ENCODE measurements around the gene CENPX. TPM values are rescaled to one million over a fixed set of nuclear protein-coding genes. Genes with fewer than 3 reads are reported as not detected.

The CENPX gene
- total and polyA plus RNA-seq, 2 of the 13 experiments (the other 11 are each of a cell fraction or from before 2014, with no cell fraction given), result 92.7 to 170 TPM

DNA sequence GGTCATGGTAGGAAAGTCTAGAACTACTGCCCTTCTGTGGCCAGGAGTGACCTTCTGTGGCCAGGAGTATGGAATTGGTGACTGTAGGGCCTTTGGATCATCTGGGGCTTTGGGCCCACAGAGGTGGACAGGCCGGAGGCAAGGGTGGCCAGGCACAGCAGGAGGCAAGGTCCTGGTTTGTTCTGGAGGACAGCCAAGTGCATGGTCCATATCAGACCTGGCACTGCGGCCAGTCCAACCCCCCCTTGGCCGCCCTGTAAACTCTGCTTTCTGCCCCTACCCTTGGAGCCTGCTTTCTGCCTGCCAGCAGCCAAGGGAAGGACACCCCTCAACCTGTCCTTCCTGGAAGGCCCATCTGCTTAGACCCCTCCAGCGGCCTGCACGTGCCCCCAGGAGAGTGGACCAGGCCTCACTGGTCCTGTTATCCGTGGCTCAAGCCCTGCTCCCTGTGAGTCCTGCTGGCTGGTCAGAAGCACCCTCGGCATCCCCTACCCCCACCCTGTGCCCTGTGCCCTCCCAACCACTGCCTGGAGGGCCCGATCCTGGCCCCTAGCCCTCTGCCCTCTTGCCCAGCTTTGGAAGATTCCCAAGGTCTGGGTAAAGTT is 17.1 kb upstream of the CENPX start (continued):
- TF ChIP-seq CREM (IDR thresholded peaks at IDR 0.05) (no peak), CREM (CRISPR knock-in tag; IDR thresholded peaks at IDR 0.05) (no peak), ZNF136 (CRISPR knock-in tag; IDR thresholded peaks at IDR 0.05; ENCODE audit: low read depth) (no peak), ZNF512B (CRISPR knock-in tag; IDR thresholded peaks at IDR 0.05; ENCODE audit: borderline replicate concordance) (no peak), ZNF549 (CRISPR knock-in tag; IDR thresholded peaks at IDR 0.05) (no peak), HINFP (CRISPR knock-in tag; IDR thresholded peaks at IDR 0.05; ENCODE audit: low read depth) (peak; percentile 65; the same call in 1 of the 2 replicates), ZNF326 (CRISPR knock-in tag; IDR thresholded peaks at IDR 0.05; ENCODE audit: borderline replicate concordance) (no peak), AGO2 (optimal IDR thresholded peaks at IDR 0.05; ENCODE audit: low read depth, low read length) (no peak), MIER2 (CRISPR knock-in tag; IDR thresholded peaks at IDR 0.05) (no peak), ZNF598 (CRISPR knock-in tag; IDR thresholded peaks at IDR 0.05; ENCODE audit: borderline replicate concordance) (no peak), IKZF1 (IDR thresholded peaks at IDR 0.05) (no peak), ZNF276 (CRISPR knock-in tag; IDR thresholded peaks at IDR 0.05; ENCODE audit: low read depth) (no peak), ZKSCAN8 (CRISPR knock-in tag; IDR thresholded peaks at IDR 0.05; ENCODE audit: borderline replicate concordance) (no peak), FOXK1 (CRISPR knock-in tag; IDR thresholded peaks at IDR 0.05; ENCODE audit: borderline replicate concordance, low read depth) (no peak), MXD4 (CRISPR knock-in tag; IDR thresholded peaks at IDR 0.05) (peak; percentile 74), NCOA5 (CRISPR knock-in tag; IDR thresholded peaks at IDR 0.05) (no peak), CENPX (CRISPR knock-in tag; IDR thresholded peaks at IDR 0.05) (no peak), MTF2 (CRISPR knock-in tag; IDR thresholded peaks at IDR 0.05; ENCODE audit: borderline replicate concordance) (no peak), FOXP1 (IDR thresholded peaks at IDR 0.05) (no peak), FOXP1 (CRISPR knock-in tag; IDR thresholded peaks at IDR 0.05) (no peak), MTA3 (CRISPR knock-in tag; IDR thresholded peaks at IDR 0.05) (no peak)
- TF ChIP-seq, protein P1, sequence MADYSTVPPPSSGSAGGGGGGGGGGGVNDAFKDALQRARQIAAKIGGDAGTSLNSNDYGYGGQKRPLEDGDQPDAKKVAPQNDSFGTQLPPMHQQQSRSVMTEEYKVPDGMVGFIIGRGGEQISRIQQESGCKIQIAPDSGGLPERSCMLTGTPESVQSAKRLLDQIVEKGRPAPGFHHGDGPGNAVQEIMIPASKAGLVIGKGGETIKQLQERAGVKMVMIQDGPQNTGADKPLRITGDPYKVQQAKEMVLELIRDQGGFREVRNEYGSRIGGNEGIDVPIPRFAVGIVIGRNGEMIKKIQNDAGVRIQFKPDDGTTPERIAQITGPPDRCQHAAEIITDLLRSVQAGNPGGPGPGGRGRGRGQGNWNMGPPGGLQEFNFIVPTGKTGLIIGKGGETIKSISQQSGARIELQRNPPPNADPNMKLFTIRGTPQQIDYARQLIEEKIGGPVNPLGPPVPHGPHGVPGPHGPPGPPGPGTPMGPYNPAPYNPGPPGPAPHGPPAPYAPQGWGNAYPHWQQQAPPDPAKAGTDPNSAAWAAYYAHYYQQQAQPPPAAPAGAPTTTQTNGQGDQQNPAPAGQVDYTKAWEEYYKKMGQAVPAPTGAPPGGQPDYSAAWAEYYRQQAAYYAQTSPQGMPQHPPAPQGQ (CRISPR knock-in tag; IDR thresholded peaks at IDR 0.05; ENCODE audit: borderline replicate concordance), result no peak
- TF ChIP-seq, protein P2, sequence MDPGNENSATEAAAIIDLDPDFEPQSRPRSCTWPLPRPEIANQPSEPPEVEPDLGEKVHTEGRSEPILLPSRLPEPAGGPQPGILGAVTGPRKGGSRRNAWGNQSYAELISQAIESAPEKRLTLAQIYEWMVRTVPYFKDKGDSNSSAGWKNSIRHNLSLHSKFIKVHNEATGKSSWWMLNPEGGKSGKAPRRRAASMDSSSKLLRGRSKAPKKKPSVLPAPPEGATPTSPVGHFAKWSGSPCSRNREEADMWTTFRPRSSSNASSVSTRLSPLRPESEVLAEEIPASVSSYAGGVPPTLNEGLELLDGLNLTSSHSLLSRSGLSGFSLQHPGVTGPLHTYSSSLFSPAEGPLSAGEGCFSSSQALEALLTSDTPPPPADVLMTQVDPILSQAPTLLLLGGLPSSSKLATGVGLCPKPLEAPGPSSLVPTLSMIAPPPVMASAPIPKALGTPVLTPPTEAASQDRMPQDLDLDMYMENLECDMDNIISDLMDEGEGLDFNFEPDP (CRISPR knock-in tag; conservative IDR thresholded peaks at IDR 0.05), result peak; percentile 89; the same call in 1 of the 2 replicates

Data from HepG2 (cell line).